GM12878 (cell line): Measurements from ENCODE around the gene REXO1. TPM values are rescaled to one million over a fixed set of nuclear protein-coding genes. Genes with fewer than 3 reads are reported as not detected.

Source experiments
- ATAC-seq: fragments of 200-7000 bp; cut with Tn5 transposase; 3 replicates; pipeline ENCODE4 v1.9.1; 2020; ENCODE audit warnings: mild to moderate bottlenecking, moderate library complexity
- BruUV-seq: library from RNA; stranded (reverse); fragments of 400-500 nt; replicated peaks from 2 replicates; lab custom pipeline; 2021; lab: Mats Ljungman, UMichigan
- CTCF ChIA-PET: fragments of 300-600 bp; sonication (Branson Sonifier 250); formaldehyde crosslinking; extraction: SDS; loops from one replicate; lab custom pipeline; 2021; ENCODE audit warnings: inconsistent platforms; lab: Yijun Ruan, JAX
- POLR2A ChIA-PET: fragments of 350-600 bp; formaldehyde crosslinking; extraction: SDS; loops from one replicate; lab custom pipeline; 2021; ENCODE audit warnings: inconsistent platforms; lab: Charles Lee
- RAD21 ChIA-PET: fragments of 300-600 bp; sonication (Branson Sonifier 250); formaldehyde crosslinking; loops from one replicate; lab custom pipeline; 2023; ENCODE audit warnings: antibody characterized with exemption; ENCODE audit not compliant: unreplicated experiment; lab: Charles Lee
- SMC1A ChIA-PET: fragments of 300-600 bp; sonication (Branson Sonifier 250); formaldehyde crosslinking; loops from one replicate; lab custom pipeline; 2023; ENCODE audit not compliant: unreplicated experiment, uncharacterized antibody; lab: Charles Lee
- DNase-seq: peaks from one replicate; pipeline ENCODE4 v3.0.0-alpha.2; 2011; ENCODE audit warnings: low read depth, low spot score
- FAIRE-seq: peaks from 3 replicates; lab custom pipeline; 2011; peaks lifted over from hg19 to GRCh38; lab: Jason Lieb, UNC
- H2AFZ ChIP-seq: 2 replicates; pipeline ENCODE4 v1.6.0; 2011; ENCODE audit warnings: low read depth, low read length, control low read depth; ENCODE audit not compliant: control insufficient read depth
- H3K27ac ChIP-seq: 2 replicates; pipeline ENCODE4 v1.5.1; 2011; ENCODE audit warnings: control low read depth; ENCODE audit not compliant: control insufficient read depth, insufficient read depth
- H3K27me3 ChIP-seq, 2 experiments: replicated peaks in 1 of 2; 2 replicates each; pipeline versions ENCODE4 v1.6.0 to v1.6.1; 2011; ENCODE audit warnings: low read length in 1 of 2; ENCODE audit not compliant: control insufficient read depth in 2 of 2, insufficient read depth in 2 of 2
- H3K36me3 ChIP-seq, 2 experiments: 2 replicates each; pipeline ENCODE4 v1.5.1; 2011; ENCODE audit warnings: low read length in 1 of 2; ENCODE audit not compliant: control insufficient read depth in 2 of 2, insufficient read depth in 2 of 2
- H3K4me1 ChIP-seq: 2 replicates; pipeline ENCODE4 v1.6.1; 2011; ENCODE audit warnings: mild to moderate bottlenecking, low read length, moderate library complexity, mixed read lengths; ENCODE audit not compliant: control insufficient read depth, insufficient read depth
- H3K4me2 ChIP-seq: 2 replicates; pipeline ENCODE4 v1.6.0; 2011; ENCODE audit warnings: control low read depth; ENCODE audit not compliant: control insufficient read depth, insufficient read depth
- H3K4me3 ChIP-seq: fragments of 200-600 bp; sonication (generic); 2 replicates; pipeline ENCODE4 v1.5.1; 2016
- H3K79me2 ChIP-seq: 2 replicates; pipeline ENCODE4 v1.6.0; 2011; ENCODE audit warnings: low read length; ENCODE audit not compliant: control insufficient read depth, insufficient read depth
- H3K9ac ChIP-seq: 2 replicates; pipeline ENCODE4 v1.8.0; 2011; ENCODE audit warnings: low read length, control low read depth, mixed read lengths; ENCODE audit not compliant: control insufficient read depth, insufficient read depth
- H3K9me3 ChIP-seq: replicated peaks from 3 replicates; pipeline ENCODE4 v1.5.1; 2011; ENCODE audit warnings: mild to moderate bottlenecking, low read length; ENCODE audit not compliant: control insufficient read depth, insufficient read depth
- H4K20me1 ChIP-seq: 2 replicates; pipeline ENCODE4 v1.6.0; 2011; ENCODE audit not compliant: control insufficient read depth, insufficient read depth
- BMI1 ChIP-seq: fragments of 450-650 bp; IDR thresholded peaks from 2 replicates; pipeline ENCODE4 v1.6.1; 2016; ENCODE audit warnings: mild to moderate bottlenecking, moderate library complexity, borderline replicate concordance
- EGR1 ChIP-seq, 2 experiments: IDR thresholded peaks; 1 replicate in 1 of 2; 2 replicates in 1 of 2; pipeline ENCODE4 v1.6.1; 2011 to 2012; ENCODE audit warnings: low read depth in 2 of 2, low read length in 2 of 2, borderline replicate concordance in 1 of 2, mild to moderate bottlenecking in 1 of 2, moderate library complexity in 1 of 2
- IKZF1 ChIP-seq: fragments of 450-650 bp; conservative IDR thresholded peaks from 2 replicates; pipeline ENCODE4 v1.6.1; 2017; ENCODE audit warnings: antibody characterized with exemption, mild to moderate bottlenecking
- MXI1 ChIP-seq: fragments of 150-350 bp; IDR thresholded peaks from 2 replicates; pipeline ENCODE4 v1.6.1; 2011; ENCODE audit warnings: low read depth, mild to moderate bottlenecking, inconsistent platforms, low read length, improper control_type of control experiment
- RB1 ChIP-seq: fragments of 450-650 bp; formaldehyde crosslinking; IDR thresholded peaks from 2 replicates; pipeline ENCODE4 v1.6.1; 2017; ENCODE audit warnings: mild to moderate bottlenecking, borderline replicate concordance
- RFX5 ChIP-seq: IDR thresholded peaks from 2 replicates; pipeline ENCODE4 v1.6.1; 2011; ENCODE audit warnings: low read depth, low read length, improper control_type of control experiment
- SMC3 ChIP-seq: IDR thresholded peaks from 2 replicates; pipeline ENCODE4 v1.6.1; 2011; ENCODE audit warnings: low read length, improper control_type of control experiment, borderline replicate concordance
- WGBS: methylation state at CpG from one replicate; pipeline ENCODE4 v1.1.6; 2016; ENCODE audit warnings: low lambda C conversion rate; ENCODE audit not compliant: insufficient replicate concordance, insufficient coverage; ENCODE audit errors: missing lambda C conversion rate; 5-methylcytosine and 5-hydroxymethylcytosine counted together
- in situ Hi-C: fragments of 300-500 bp; cut with MboI; formaldehyde crosslinking; loops from 9 replicates; pipeline ENCODE4 v1.14.3; 2018; ENCODE audit warnings: mixed read lengths
- intact Hi-C: fragments of 100-400 bp; cut with micrococcal nuclease; formaldehyde crosslinking; loops from one replicate; pipeline ENCODE4 v1.14.2; 2022; ENCODE audit not compliant: unreplicated experiment
- polyA plus RNA-seq, 11 experiments: library from polyadenylated mRNA; depleted of rRNA in 4 of 11; unstranded in 6 of 11; stranded (reverse) in 5 of 11; fragments of >200 nt; fragmentation: Nextera tagmentation in 4 of 11; fragmentation: Illumina TruSeq in 1 of 11; extraction: Ambion mirVana in 4 of 11; extraction: Trizol in 1 of 11; gene quantifications; 1 replicate in 1 of 11; 2 replicates in 10 of 11; pipeline versions ENCODE4 v1.2.1 to v1.2.3, GENCODE V29; 2011 to 2016; ENCODE audit warnings: inconsistent platforms in 2 of 11, missing spikeins in 2 of 11, low read depth in 1 of 11
- total RNA-seq, 4 experiments: library from RNA; depleted of rRNA in 3 of 4; stranded (reverse); fragments of >200 nt in 3 of 4; fragmentation: Illumina TruSeq in 1 of 4; extraction: Trizol in 1 of 4; gene quantifications; 2 replicates each; pipeline versions ENCODE4 v1.2.1 to v1.2.3, GENCODE V29; 2013 to 2021
- TF ChIP-seq, protein P1 (sequence below): fragments of 450-650 bp; conservative IDR thresholded peaks from 2 replicates; pipeline ENCODE4 v1.6.1; 2017; ENCODE audit warnings: mild to moderate bottlenecking, moderate library complexity
- TF ChIP-seq, protein P2 (sequence below): fragments of 450-650 bp; IDR thresholded peaks from 2 replicates; pipeline ENCODE4 v1.6.1; 2014; ENCODE audit warnings: mild to moderate bottlenecking

The REXO1 gene
- total and polyA plus RNA-seq, 10 of the 15 experiments (the other 5 are each of a cell fraction or from before 2014, with no cell fraction given): 0.03 to 45.2 (median 8.4) TPM

DNA sequence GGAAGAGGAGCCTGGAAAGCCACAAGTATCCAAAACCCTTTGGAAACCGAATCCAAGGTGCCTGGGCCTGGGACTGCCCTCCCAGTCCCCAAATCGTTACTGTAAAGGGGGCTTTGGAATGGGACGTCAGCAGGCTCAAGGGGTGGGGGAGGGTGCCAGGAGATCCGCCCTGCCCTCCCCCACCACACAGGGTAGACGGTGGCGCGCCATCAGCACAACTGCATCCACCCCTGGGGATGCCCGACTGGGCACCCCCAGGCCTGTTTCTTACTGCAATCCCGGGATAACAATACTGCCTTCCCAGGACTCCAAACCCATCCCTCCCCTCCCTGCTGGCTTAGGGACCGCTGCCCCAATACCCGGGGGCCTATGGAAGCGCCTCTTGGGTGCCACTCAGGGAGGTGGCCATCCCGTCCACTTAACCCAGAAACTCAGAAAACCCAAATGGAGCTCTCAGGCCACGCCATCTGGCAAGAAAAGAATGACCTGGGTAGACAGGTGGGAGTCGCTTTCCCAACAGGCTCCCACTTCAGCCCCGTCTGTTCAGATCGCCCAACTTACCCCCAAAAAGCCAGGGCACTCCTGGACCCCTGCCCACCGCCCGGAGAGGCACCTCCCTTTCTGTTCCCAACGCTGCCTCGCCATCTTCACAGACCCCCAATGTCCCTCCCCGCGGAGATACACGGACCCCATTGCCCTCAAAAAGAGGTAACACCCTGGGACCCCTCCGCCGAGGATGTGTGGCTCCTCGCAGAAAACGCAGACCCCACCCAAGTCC is 12.7 kb upstream of the REXO1 start:
- 38% methylated on average over 28 of the region's 28 CpGs for WGBS
- Histone ChIP-seq H3K27me3 (no peaks in the 10 kb centered on the region), H3K9me3 (no peaks in the 10 kb centered on the region), H2AFZ (no peak overlapping the region), H3K4me2 (peak overlapping the region; percentile 72), H4K20me1 (peaks cover 7% of the 10 kb centered on the region; the same call in 1 of the 2 replicates), H3K27ac (no peak overlapping the region), H3K4me1 (peaks cover 11% of the 10 kb centered on the region)
- intact Hi-C loops: no loop called here
- POLR2A ChIA-PET: interaction anchor here (0.6 to 1.2 kb wide), 2 partner anchors 15 to 171 kb away, joined by 3 read pairs; no protein-coding TSS in a partner anchor
- DNase-seq: no peak
- no TSS peak for BruUV-seq
- RAD21 ChIA-PET: no interaction called here
- SMC1A ChIA-PET: no interaction called here
- no peak for TF ChIP-seq SMC3
- TF ChIP-seq, all 136 proteins: peak for 0
- Histone ChIP-seq H3K79me2 (peaks cover 69% of the 10 kb centered on the region), H3K4me3 (peak overlapping the region; percentile 94), H3K36me3 (peaks cover 0 to under 1% of the 10 kb centered on the region in 2 experiments; a peak in 1 of 4 replicates), H3K9ac (peak overlapping the region; percentile 56)
- FAIRE-seq (no peak), ATAC-seq (no peak)
- in situ Hi-C loops: loop anchor here (25.0 kb wide), 1 partner anchor 1501 kb away; the partner anchor contains the start of gene NFIC
- CTCF ChIA-PET: no interaction called here

DNA sequence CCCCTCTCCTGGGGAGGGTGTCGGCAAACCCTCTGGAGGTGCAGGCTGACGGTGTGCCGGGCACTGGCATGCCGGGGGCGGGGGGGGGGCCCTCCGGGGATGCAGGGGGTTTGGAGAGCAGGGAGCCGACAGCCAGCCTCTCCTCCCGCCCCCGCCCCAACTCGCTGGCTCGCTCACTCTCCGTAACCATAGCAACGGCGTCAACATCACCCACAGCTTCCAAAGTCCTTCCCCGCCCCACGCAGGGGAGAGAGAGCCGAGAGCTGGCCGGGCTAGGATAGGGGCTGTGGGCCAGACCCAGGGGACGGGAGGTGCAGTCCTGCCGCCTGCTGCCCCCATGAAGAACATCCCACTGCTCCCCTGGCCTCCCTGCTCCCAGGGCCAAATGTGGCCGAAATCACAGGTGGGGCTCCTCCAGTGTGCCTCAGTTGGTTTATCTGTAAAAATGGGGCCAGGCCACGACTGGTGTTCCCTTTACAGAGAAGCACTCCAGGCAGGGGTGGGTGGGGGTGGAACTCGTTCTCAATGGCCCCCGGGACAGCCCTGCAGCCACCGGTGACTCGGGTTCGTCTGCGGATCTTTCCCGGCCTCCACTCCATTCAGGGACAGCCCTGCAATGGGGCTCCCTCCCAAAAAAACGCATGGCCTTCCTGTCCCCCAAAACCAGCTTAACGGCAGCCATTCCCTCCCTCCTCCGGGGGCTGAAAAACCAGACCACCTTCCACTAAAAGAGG is 11.9 kb upstream of the REXO1 start:
- ChIA-PET POLR2A (interaction anchor here (0.6 to 1.2 kb wide), 2 partner anchors 16 to 171 kb away, joined by 3 read pairs; no protein-coding TSS in a partner anchor), CTCF (interaction anchor here (0.6 kb wide), 1 partner anchor 37 kb away, joined by 3 read pairs; no protein-coding TSS in a partner anchor), SMC1A (no interaction called here), RAD21 (interaction anchor here (0.6 kb wide), 1 partner anchor 22 kb away, joined by 3 read pairs; no protein-coding TSS in a partner anchor)
- DNase-seq (no peak), FAIRE-seq (no peak), ATAC-seq (no peak)
- peaks cover 7% of the 10 kb centered on the region; the same call in 1 of the 2 replicates for H4K20me1 ChIP-seq
- intact Hi-C loops: no loop called here
- peak overlapping the region; percentile 17; the same call in 1 of the 2 replicates for H3K9ac ChIP-seq
- no peak overlapping the region for H2AFZ ChIP-seq
- peaks cover 74% of the 10 kb centered on the region for H3K79me2 ChIP-seq
- peak overlapping the region; percentile 72 for H3K4me2 ChIP-seq
- H3K27me3 ChIP-seq: no peaks in the 10 kb centered on the region
- in situ Hi-C loops: loop anchor here (25.0 kb wide), 1 partner anchor 1502 kb away; the partner anchor contains the start of gene NFIC
- TF ChIP-seq BMI1: peak; percentile 98
- peak; percentile 38; the same call in 1 of the 2 replicates for TF ChIP-seq MXI1
- TF ChIP-seq EGR1 (IDR thresholded peaks at IDR 0.05; ENCODE audit: borderline replicate concordance in 1 of 2, low read depth in 2 of 2, low read length in 2 of 2): peak in 1 of 2 experiments; percentile 14; a peak in 1 of 3 replicates
- TF ChIP-seq RB1: no peak
- TF ChIP-seq, protein P1, sequence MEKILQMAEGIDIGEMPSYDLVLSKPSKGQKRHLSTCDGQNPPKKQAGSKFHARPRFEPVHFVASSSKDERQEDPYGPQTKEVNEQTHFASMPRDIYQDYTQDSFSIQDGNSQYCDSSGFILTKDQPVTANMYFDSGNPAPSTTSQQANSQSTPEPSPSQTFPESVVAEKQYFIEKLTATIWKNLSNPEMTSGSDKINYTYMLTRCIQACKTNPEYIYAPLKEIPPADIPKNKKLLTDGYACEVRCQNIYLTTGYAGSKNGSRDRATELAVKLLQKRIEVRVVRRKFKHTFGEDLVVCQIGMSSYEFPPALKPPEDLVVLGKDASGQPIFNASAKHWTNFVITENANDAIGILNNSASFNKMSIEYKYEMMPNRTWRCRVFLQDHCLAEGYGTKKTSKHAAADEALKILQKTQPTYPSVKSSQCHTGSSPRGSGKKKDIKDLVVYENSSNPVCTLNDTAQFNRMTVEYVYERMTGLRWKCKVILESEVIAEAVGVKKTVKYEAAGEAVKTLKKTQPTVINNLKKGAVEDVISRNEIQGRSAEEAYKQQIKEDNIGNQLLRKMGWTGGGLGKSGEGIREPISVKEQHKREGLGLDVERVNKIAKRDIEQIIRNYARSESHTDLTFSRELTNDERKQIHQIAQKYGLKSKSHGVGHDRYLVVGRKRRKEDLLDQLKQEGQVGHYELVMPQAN: peak; percentile 63; the same call in 1 of the 2 replicates
- TF ChIP-seq IKZF1: peak; percentile 10; the same call in 1 of the 2 replicates
- TF ChIP-seq, protein P2, sequence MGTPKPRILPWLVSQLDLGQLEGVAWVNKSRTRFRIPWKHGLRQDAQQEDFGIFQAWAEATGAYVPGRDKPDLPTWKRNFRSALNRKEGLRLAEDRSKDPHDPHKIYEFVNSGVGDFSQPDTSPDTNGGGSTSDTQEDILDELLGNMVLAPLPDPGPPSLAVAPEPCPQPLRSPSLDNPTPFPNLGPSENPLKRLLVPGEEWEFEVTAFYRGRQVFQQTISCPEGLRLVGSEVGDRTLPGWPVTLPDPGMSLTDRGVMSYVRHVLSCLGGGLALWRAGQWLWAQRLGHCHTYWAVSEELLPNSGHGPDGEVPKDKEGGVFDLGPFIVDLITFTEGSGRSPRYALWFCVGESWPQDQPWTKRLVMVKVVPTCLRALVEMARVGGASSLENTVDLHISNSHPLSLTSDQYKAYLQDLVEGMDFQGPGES: no peak
- TF ChIP-seq RFX5: 0 out of 2 replicates have a peak, but pooled peaks have one; percentile 15
- no TSS peak for BruUV-seq
- H3K9me3 ChIP-seq: no peaks in the 10 kb centered on the region
- 42% methylated on average over 27 of the region's 32 CpGs for WGBS
- peaks cover 0 to 1% of the 10 kb centered on the region in 2 experiments; a peak in 1 of 4 replicates for H3K36me3 ChIP-seq
- peaks cover 7% of the 10 kb centered on the region for H3K4me1 ChIP-seq
- H3K27ac ChIP-seq: no peak overlapping the region
- peak overlapping the region; percentile 94; the same call in 1 of the 2 replicates for H3K4me3 ChIP-seq
